ENCODE measurements around the gene NVL. TPM values are rescaled to one million over a fixed set of nuclear protein-coding genes. Genes with fewer than 3 reads are reported as not detected.
"Not testable (repeated sequence)": the region's sequence is repeated elsewhere in the genome, so short reads cannot be mapped to it uniquely, and the experiment has no call there.

Gene NVL
- total and polyA plus RNA-seq, 2 donors (not counting 3 experiments of a cell fraction or from before 2014, with no cell fraction given) = 16.7 to 30.3 TPM

DNA sequence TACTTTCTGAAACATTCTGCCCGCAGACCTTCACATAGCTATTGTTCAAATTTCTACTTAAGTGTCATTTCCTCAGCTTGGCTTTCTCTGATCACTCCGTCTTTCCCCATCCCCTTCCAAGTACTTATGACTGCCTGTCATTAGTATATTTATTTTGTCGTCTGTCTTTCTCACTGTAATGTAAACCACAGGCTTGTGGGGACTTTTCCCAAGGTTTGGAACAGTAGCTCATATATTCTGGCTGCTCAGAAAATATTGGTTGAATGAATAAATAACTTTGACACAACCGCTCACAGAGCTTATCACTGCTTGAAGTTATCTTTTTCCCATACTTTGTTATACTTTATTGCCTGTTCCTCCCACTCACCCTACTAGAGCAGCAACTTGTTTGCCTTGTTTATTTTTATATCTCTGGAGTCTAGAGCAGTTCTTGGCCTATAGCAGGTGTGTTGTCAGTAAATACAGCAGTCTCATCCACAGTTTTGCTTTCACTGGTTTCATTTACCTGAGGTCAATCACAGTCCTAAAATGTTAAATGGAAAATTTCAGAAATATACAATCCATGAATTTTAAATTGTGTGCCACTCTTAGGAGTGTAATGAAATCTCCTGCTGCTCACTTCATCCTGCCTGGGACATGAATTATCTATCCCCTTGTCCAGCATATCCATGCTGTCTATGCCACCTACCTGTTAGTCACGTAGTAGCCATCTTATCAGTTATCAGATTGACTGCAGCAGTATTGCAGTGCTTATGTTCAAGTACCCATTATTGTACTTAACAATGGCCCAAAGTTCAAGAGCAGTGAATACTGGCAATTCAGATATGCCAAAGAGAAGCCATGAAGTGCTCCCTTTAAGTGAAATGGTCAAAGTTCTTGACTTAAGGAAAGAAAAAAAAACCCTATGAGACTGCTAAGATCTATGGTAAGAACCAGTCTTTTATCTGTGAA is 24.3 kb upstream of the NVL start:
- POLR2A ChIA-PET = no interaction called here
- Histone ChIP-seq H3K36me3 (ENCODE audit: control insufficient read depth in 2 of 2, extremely low read depth in 1 of 2, insufficient read depth in 2 of 2, low read length in 2 of 2) (no peaks in the 10 kb centered on the region), H3K9ac (replicated peaks; ENCODE audit: extremely low read depth, insufficient read depth, low read length) (no peak overlapping the region), H4K20me1 (replicated peaks; ENCODE audit: control insufficient read depth, extremely low read depth, insufficient read depth, low read length) (no peaks in the 10 kb centered on the region), H3K79me2 (ENCODE audit: control insufficient read depth, insufficient read depth, low read length) (peaks cover 21% of the 10 kb centered on the region), H2AFZ (ENCODE audit: low read depth, low read length) (no peak overlapping the region), H3K4me1 (ENCODE audit: control insufficient read depth, extremely low read depth, insufficient read depth, low read length) (peaks cover 10% of the 10 kb centered on the region), H3K4me2 (ENCODE audit: insufficient read depth, low read length) (no peak overlapping the region), H3K27ac (ENCODE audit: insufficient read depth, low read depth, low read length) (no peak overlapping the region), H3K9me3 (replicated peaks; ENCODE audit: control insufficient read depth, insufficient read depth, low read length) (no peaks in the 10 kb centered on the region), H3K4me3 (replicated peaks in 1 of 3; ENCODE audit: insufficient read depth in 1 of 3, low read depth in 1 of 3, low read length in 3 of 3) (no peak overlapping the region), H3K27me3 (ENCODE audit: control insufficient read depth in 2 of 2, insufficient read depth in 2 of 2, low read length in 2 of 2) (no peaks in the 10 kb centered on the region), H3K9me1 (replicated peaks; ENCODE audit: control insufficient read depth, extremely low read depth, insufficient read depth, low read length) (no peaks in the 10 kb centered on the region)
- no TSS peak for BruUV-seq (replicated peaks)
- FAIRE-seq = no peak
- CTCF ChIA-PET = interaction anchor here (0.6 to 1.3 kb wide), 4 partner anchors 10 to 238 kb away, joined by 3 to 5 read pairs (median 3); no protein-coding TSS in a partner anchor
- DNase-seq (ENCODE audit: low read depth, low spot score) = no peak
- TF ChIP-seq JUN (IDR thresholded peaks at IDR 0.05; ENCODE audit: borderline replicate concordance, insufficient read depth, insufficient read length, low read depth) (no peak), MYC (IDR thresholded peaks at IDR 0.05; ENCODE audit: low read depth, low read length) (no peak), FOS (IDR thresholded peaks at IDR 0.05; ENCODE audit: borderline replicate concordance, insufficient read depth, low read length) (no peak), GATA2 (IDR thresholded peaks at IDR 0.05; ENCODE audit: insufficient read depth, insufficient read length, low read depth, low read length) (no peak), EZH2 (IDR thresholded peaks at IDR 0.05; ENCODE audit: borderline replicate concordance, low read depth, low read length, severe bottlenecking) (no peak), POLR2AphosphoS5 (IDR thresholded peaks at IDR 0.05; ENCODE audit: insufficient read depth, low read depth, low read length) (no peak), POLR2A (IDR thresholded peaks at IDR 0.05; ENCODE audit: low read depth, low read length) (no peak)
- TF ChIP-seq, protein P1, sequence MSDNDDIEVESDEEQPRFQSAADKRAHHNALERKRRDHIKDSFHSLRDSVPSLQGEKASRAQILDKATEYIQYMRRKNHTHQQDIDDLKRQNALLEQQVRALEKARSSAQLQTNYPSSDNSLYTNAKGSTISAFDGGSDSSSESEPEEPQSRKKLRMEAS (IDR thresholded peaks at IDR 0.05; ENCODE audit: insufficient read depth, insufficient read length) = no peak
- TF ChIP-seq, protein P2, sequence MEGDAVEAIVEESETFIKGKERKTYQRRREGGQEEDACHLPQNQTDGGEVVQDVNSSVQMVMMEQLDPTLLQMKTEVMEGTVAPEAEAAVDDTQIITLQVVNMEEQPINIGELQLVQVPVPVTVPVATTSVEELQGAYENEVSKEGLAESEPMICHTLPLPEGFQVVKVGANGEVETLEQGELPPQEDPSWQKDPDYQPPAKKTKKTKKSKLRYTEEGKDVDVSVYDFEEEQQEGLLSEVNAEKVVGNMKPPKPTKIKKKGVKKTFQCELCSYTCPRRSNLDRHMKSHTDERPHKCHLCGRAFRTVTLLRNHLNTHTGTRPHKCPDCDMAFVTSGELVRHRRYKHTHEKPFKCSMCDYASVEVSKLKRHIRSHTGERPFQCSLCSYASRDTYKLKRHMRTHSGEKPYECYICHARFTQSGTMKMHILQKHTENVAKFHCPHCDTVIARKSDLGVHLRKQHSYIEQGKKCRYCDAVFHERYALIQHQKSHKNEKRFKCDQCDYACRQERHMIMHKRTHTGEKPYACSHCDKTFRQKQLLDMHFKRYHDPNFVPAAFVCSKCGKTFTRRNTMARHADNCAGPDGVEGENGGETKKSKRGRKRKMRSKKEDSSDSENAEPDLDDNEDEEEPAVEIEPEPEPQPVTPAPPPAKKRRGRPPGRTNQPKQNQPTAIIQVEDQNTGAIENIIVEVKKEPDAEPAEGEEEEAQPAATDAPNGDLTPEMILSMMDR (IDR thresholded peaks at IDR 0.05; ENCODE audit: extremely low read depth in 1 of 2, insufficient read depth in 1 of 2, low read depth in 1 of 2, low read length in 2 of 2) = no peak
- dilution Hi-C loops (cut with MboI; ENCODE audit: extremely low pct_ligation_motif_present, low sequenced_read_pairs) = no loop called here
- intact Hi-C loops (cut with micrococcal nuclease) = no loop called here

GRCh38 chr1:224352436-224353085 is 22.6 kb upstream of the NVL start:
- H3K4me3 ChIP-seq (replicated peaks in 1 of 3; ENCODE audit: insufficient read depth in 1 of 3, low read depth in 1 of 3, low read length in 3 of 3); BruUV-seq (replicated peaks); H3K36me3 ChIP-seq (ENCODE audit: control insufficient read depth in 2 of 2, extremely low read depth in 1 of 2, insufficient read depth in 2 of 2, low read length in 2 of 2); DNase-seq (ENCODE audit: low read depth, low spot score); H3K4me2 ChIP-seq (ENCODE audit: insufficient read depth, low read length); H3K9me3 ChIP-seq (replicated peaks; ENCODE audit: control insufficient read depth, insufficient read depth, low read length); POLR2A ChIA-PET; H4K20me1 ChIP-seq (replicated peaks; ENCODE audit: control insufficient read depth, extremely low read depth, insufficient read depth, low read length); H2AFZ ChIP-seq (ENCODE audit: low read depth, low read length); H3K9me1 ChIP-seq (replicated peaks; ENCODE audit: control insufficient read depth, extremely low read depth, insufficient read depth, low read length); CTCF ChIA-PET; H3K27me3 ChIP-seq (ENCODE audit: control insufficient read depth in 2 of 2, insufficient read depth in 2 of 2, low read length in 2 of 2); H3K9ac ChIP-seq (replicated peaks; ENCODE audit: extremely low read depth, insufficient read depth, low read length); H3K79me2 ChIP-seq (ENCODE audit: control insufficient read depth, insufficient read depth, low read length); H3K27ac ChIP-seq (ENCODE audit: insufficient read depth, low read depth, low read length); FAIRE-seq; H3K4me1 ChIP-seq (ENCODE audit: control insufficient read depth, extremely low read depth, insufficient read depth, low read length); intact Hi-C loops (cut with micrococcal nuclease); dilution Hi-C loops (cut with MboI; ENCODE audit: extremely low pct_ligation_motif_present, low sequenced_read_pairs): not testable (repeated sequence)

Data from endothelial cell of umbilical vein (primary cell).